Measurements from ENCODE around the gene SNX19. TPM values are rescaled to one million over a fixed set of nuclear protein-coding genes. Genes with fewer than 3 reads are reported as not detected.

The SNX19 gene
- total RNA-seq, 6 donors from 2014 or later: 46.4 to 112 (median 80.0) TPM

- ATAC-seq (ENCODE audit: low FRiP score in 2 of 2) (no peak), DNase-seq (no peak)
- Histone ChIP-seq H3K27me3 (no peaks in the 10 kb centered on the region), H3K9me3 (no peaks in the 10 kb centered on the region), H3K4me3 (no peak overlapping the region), H3K4me1 (peaks cover 0 to 13% (median 6%) of the 10 kb centered on the region in 4 donors), H3K36me3 (peaks cover 15 to 86% (median 66%) of the 10 kb centered on the region in 4 donors), H3K27ac (no peak overlapping the region)
- 89 to 92% methylated on average over 7 of the region's 7 CpGs for WGBS, 2 donors
- TF ChIP-seq CTCF (IDR thresholded peaks at IDR 0.05): no peak
- no peak for TF ChIP-seq POLR2AphosphoS5 (IDR thresholded peaks at IDR 0.05)
- TF ChIP-seq POLR2A (IDR thresholded peaks at IDR 0.05): no peak
- no peak for TF ChIP-seq EP300 (IDR thresholded peaks at IDR 0.05)
Measured at GRCh38 chr11:130881475-130882137, 34.7 kb downstream of the SNX19 start.

- TF ChIP-seq EP300 (IDR thresholded peaks at IDR 0.05) (no peak), CTCF (IDR thresholded peaks at IDR 0.05) (no peak), POLR2AphosphoS5 (IDR thresholded peaks at IDR 0.05) (no peak), POLR2A (IDR thresholded peaks at IDR 0.05) (no peak)
- no peak overlapping the region for H3K4me3 ChIP-seq
- H3K36me3 ChIP-seq: peaks cover 15 to 96% (median 72%) of the 10 kb centered on the region in 4 donors
- no peak for ATAC-seq (ENCODE audit: low FRiP score in 2 of 2)
- H3K9me3 ChIP-seq: no peaks in the 10 kb centered on the region
- peaks cover 0 to 13% (median 6%) of the 10 kb centered on the region in 4 donors for H3K4me1 ChIP-seq
- no peaks in the 10 kb centered on the region for H3K27me3 ChIP-seq
- peak overlapping the region in 2 of 4 donors; percentile 32 to 79 for H3K27ac ChIP-seq
- DNase-seq: no peak
Measured at GRCh38 chr11:130879836-130880235, 36.4 kb downstream of the SNX19 start.

- TF ChIP-seq POLR2AphosphoS5 (IDR thresholded peaks at IDR 0.05) (peak in 1 of 2 donors; percentile 59), POLR2A (IDR thresholded peaks at IDR 0.05) (no peak), EP300 (IDR thresholded peaks at IDR 0.05) (peak in 2 of 4 donors; percentile 14 to 41), CTCF (IDR thresholded peaks at IDR 0.05) (no peak)
- H3K4me1 ChIP-seq: peaks cover 0 to 13% (median 5%) of the 10 kb centered on the region in 4 donors
- peaks cover 10 to 91% (median 63%) of the 10 kb centered on the region in 4 donors for H3K36me3 ChIP-seq
- 76 to 83% methylated on average over 6 of the region's 6 CpGs for WGBS, 2 donors
- H3K9me3 ChIP-seq: no peaks in the 10 kb centered on the region
- no peaks in the 10 kb centered on the region for H3K27me3 ChIP-seq
- peak overlapping the region in 2 of 4 donors; percentile 32 to 79 for H3K27ac ChIP-seq
- no peak for DNase-seq
- H3K4me3 ChIP-seq: no peak overlapping the region
- peak in 1 of 2 donors; percentile 30 for ATAC-seq (ENCODE audit: low FRiP score in 2 of 2)
Measured at GRCh38 chr11:130876931-130877915, 39.1 kb downstream of the SNX19 start.

GRCh38 chr11:130876100-130876499 is 40.2 kb downstream of the SNX19 start:
- WGBS, 2 donors: 82 to 90% methylated on average over 4 of the region's 4 CpGs
- Histone ChIP-seq H3K4me3 (no peak overlapping the region), H3K4me1 (peaks cover 0 to 13% (median 4%) of the 10 kb centered on the region in 4 donors), H3K27me3 (no peaks in the 10 kb centered on the region), H3K9me3 (no peaks in the 10 kb centered on the region), H3K36me3 (peaks cover 10 to 89% (median 62%) of the 10 kb centered on the region in 4 donors), H3K27ac (peak overlapping the region in 1 of 4 donors; percentile 14)
- ATAC-seq (ENCODE audit: low FRiP score in 2 of 2) (no peak), DNase-seq (no peak)
- TF ChIP-seq POLR2AphosphoS5 (IDR thresholded peaks at IDR 0.05) (no peak), EP300 (IDR thresholded peaks at IDR 0.05) (no peak), CTCF (IDR thresholded peaks at IDR 0.05) (no peak), POLR2A (IDR thresholded peaks at IDR 0.05) (no peak)
